Stomach (tissue), 9 donors: ENCODE measurements around the gene FZD2. TPM values are rescaled to one million over a fixed set of nuclear protein-coding genes. Genes with fewer than 3 reads are reported as not detected.
A peak's percentile ranks its signal among the peaks of the same experiment; 100 is the strongest.
"Not testable (repeated sequence)": the region's sequence is repeated elsewhere in the genome, so short reads cannot be mapped to it uniquely, and the experiment has no call there.

Source experiments
- DNase-seq, 2 donors: peaks; one replicate each; pipeline versions ENCODE4 v3.0.0 to v3.0.0-alpha.2; 2013 to 2019
- H3K27ac ChIP-seq, 5 donors: fragments of 200-600 bp in 4 of 5; sonication (generic) in 4 of 5; one replicate each; pipeline ENCODE4 v1.5.1; 2013 to 2019; ENCODE audit warnings: mild to moderate bottlenecking in 1 of 5, moderate library complexity in 1 of 5
- H3K27me3 ChIP-seq, 3 donors: fragments of 200-600 bp; sonication (generic); one replicate each; pipeline ENCODE4 v1.5.1; 2017 to 2019; ENCODE audit warnings: mixed run types in 1 of 3
- H3K36me3 ChIP-seq, 4 donors: fragments of 200-600 bp; sonication (generic); 1 replicate in 3 of 4; 2 replicates in 1 of 4; pipeline ENCODE4 v1.5.1; 2016 to 2019
- H3K4me1 ChIP-seq, 4 donors: fragments of 200-600 bp; sonication (generic); one replicate each; pipeline ENCODE4 v1.5.1; 2016 to 2019
- H3K4me3 ChIP-seq, 4 donors: fragments of 200-600 bp; sonication (generic) in 3 of 4; one replicate each; pipeline ENCODE4 v1.5.1; 2016 to 2019; ENCODE audit warnings: mild to moderate bottlenecking in 1 of 4
- H3K9me3 ChIP-seq, 4 donors: fragments of 200-600 bp; sonication (generic); one replicate each; pipeline ENCODE4 v1.5.1; 2016 to 2019
- EP300 ChIP-seq: sonication (generic); formaldehyde crosslinking; IDR thresholded peaks from one replicate; pipeline ENCODE4 v1.6.1; 2017; ENCODE audit warnings: antibody characterized with exemption
- POLR2A ChIP-seq, 4 donors: fragments of 450-650 bp; IDR thresholded peaks; one replicate each; pipeline ENCODE4 v1.6.1; 2016; ENCODE audit warnings: antibody characterized with exemption in 4 of 4, control low read depth in 2 of 4, mild to moderate bottlenecking in 1 of 4, moderate library complexity in 1 of 4
- POLR2AphosphoS5 ChIP-seq, 3 donors: sonication (generic); formaldehyde crosslinking; IDR thresholded peaks; one replicate each; pipeline ENCODE4 v1.6.1; 2016; ENCODE audit warnings: antibody characterized with exemption in 3 of 3
- WGBS, 5 donors: extraction: QIAGEN DNeasy Blood & Tissue Kit in 3 of 5; methylation state at CpG; one replicate each; pipeline versions ENCODE4 v1.1.5 to v1.1.7; 2013 to 2018; 5-methylcytosine and 5-hydroxymethylcytosine counted together
- intact Hi-C: fragments of 100-400 bp; cut with DNase I; formaldehyde crosslinking; loops from one replicate; pipeline ENCODE4 v1.15.1; 2023; ENCODE audit warnings: low total_unique reads
- polyA plus RNA-seq, 3 donors: library from polyadenylated mRNA; stranded (reverse); fragments of 200-250 nt; gene quantifications; one replicate each; pipeline ENCODE4 v1.2.3, GENCODE V29; 2013
- total RNA-seq, 5 donors: library from RNA; depleted of rRNA; stranded (reverse); fragments of >200 nt; gene quantifications; one replicate each; pipeline versions ENCODE4 v1.1.0 to v1.2.3, GENCODE V29; 2014 to 2016
- TF ChIP-seq, protein P1 (sequence below), 7 experiments: fragments of 450-650 bp in 4 of 7; fragments of 200-600 bp in 3 of 7; sonication (generic) in 3 of 7; IDR thresholded peaks; one replicate each; pipeline ENCODE4 v1.5.1; 2016 to 2019; ENCODE audit warnings: antibody characterized with exemption in 7 of 7, control low read depth in 2 of 7, mild to moderate bottlenecking in 1 of 7
- donor health status: healthy with polysubstance abuse.
- donor health status: Bipolar disorder and iron deficiency.
- donor health status: healthy.

Gene FZD2
- total and polyA plus RNA-seq, 8 donors, result 0.31 to 19.3 (median 1.2) TPM; not detected in 2

DNA sequence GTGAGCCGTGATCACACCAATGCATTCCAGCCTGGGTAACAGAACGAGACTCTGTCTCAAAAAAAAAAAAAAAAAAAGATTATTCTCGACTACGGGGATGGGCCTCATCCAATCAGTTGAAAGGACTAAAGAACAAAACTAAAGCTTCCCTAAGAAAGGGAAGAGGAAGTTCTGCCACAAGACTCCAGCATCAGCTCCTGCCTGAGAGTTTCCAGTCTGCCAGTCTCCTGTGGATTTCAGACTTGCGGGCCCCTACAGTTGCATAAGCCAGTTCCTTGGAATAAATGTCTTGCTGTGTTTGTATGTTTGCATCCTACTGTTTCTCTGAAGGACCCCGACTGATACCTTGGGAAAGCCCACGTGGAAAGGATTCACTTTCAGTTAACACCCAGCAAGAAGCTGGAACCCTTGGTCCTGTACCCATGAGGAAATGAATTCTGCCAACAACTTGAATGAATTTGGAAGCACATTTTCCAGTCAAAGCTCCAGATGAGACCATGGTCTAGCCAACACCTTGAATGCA lies 26.3 kb upstream of the FZD2 start:
- Histone ChIP-seq H3K36me3 (no peaks in the 10 kb centered on the region), H3K4me1 (peaks cover 6 to 14% (median 8%) of the 10 kb centered on the region in 4 donors)
- WGBS, 5 donors, result 70 to 78% (median 76%) methylated on average over 7 of the region's 7 CpGs

DNA sequence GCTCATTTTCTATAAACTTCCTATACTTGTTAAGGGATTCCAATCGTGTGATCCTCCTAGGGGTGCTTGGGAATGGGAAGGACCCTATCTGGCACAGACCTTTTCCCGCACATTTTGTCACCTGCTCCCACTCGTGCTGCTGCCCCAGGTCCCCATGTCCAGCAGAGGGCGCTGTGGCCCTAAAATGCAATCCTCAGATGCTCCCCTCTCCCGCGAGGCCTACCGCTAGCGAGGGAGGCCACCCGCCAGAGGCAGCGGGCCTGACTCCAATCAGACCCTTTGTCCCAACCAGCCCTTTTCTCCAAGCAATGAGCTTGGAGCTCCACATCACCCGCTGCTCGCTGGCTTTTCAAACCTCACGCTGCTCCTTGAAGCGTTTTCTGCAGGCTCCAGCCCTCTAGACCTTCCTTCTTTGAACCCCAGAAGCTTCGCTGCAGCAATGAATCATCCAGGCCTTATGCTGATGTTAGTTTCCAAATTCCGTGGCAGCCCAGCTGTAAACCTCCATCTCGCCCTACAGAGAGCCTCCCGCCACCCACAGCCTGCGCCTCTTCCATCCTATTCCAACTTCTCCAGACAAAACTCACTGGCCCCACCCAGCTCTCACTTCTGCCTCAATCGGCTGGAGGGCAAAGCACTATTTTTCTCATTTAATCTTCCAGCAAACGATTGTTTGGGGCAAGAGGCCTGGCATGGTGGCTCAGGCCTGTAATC lies 23.6 kb upstream of the FZD2 start:
- Histone ChIP-seq H3K4me3 (peak overlapping the region in 3 of 4 donors; percentile 6 to 17 (median 12)), H3K36me3 (no peaks in the 10 kb centered on the region), H3K4me1 (peaks cover 6 to 14% (median 8%) of the 10 kb centered on the region in 4 donors), H3K27me3 (peaks cover 0 to 7% (median 0%) of the 10 kb centered on the region in 3 donors), H3K27ac (peak overlapping the region in 4 of 5 donors; percentile 30 to 68 (median 46)), H3K9me3 (no peaks in the 10 kb centered on the region)
- TF ChIP-seq POLR2AphosphoS5 (IDR thresholded peaks at IDR 0.05), result peak in 1 of 3 donors; percentile 37
- no peak for TF ChIP-seq POLR2A (IDR thresholded peaks at IDR 0.05)
- no peak for TF ChIP-seq EP300
- TF ChIP-seq, protein P1, sequence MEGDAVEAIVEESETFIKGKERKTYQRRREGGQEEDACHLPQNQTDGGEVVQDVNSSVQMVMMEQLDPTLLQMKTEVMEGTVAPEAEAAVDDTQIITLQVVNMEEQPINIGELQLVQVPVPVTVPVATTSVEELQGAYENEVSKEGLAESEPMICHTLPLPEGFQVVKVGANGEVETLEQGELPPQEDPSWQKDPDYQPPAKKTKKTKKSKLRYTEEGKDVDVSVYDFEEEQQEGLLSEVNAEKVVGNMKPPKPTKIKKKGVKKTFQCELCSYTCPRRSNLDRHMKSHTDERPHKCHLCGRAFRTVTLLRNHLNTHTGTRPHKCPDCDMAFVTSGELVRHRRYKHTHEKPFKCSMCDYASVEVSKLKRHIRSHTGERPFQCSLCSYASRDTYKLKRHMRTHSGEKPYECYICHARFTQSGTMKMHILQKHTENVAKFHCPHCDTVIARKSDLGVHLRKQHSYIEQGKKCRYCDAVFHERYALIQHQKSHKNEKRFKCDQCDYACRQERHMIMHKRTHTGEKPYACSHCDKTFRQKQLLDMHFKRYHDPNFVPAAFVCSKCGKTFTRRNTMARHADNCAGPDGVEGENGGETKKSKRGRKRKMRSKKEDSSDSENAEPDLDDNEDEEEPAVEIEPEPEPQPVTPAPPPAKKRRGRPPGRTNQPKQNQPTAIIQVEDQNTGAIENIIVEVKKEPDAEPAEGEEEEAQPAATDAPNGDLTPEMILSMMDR (IDR thresholded peaks at IDR 0.05), result peak in 5 of 7 experiments; percentile 86 to 96 (median 91)
- WGBS, 5 donors, result 21 to 32% (median 26%) methylated on average over 21 of the region's 21 CpGs
- DNase-seq, result peak; percentile 92 to 95
- intact Hi-C loops, result loop anchor here (5.0 kb wide), 1 partner anchor 104 kb away; no protein-coding TSS in a partner anchor

More for the DNA sequence above, 26.3 kb upstream of the FZD2 start:
- H3K27me3 ChIP-seq, result peaks cover 0 to 6% (median 0%) of the 10 kb centered on the region in 3 donors
- TF ChIP-seq POLR2A (IDR thresholded peaks at IDR 0.05), result no peak
- no peak for TF ChIP-seq POLR2AphosphoS5 (IDR thresholded peaks at IDR 0.05)
- TF ChIP-seq EP300, result no peak
- TF ChIP-seq, protein P1 (IDR thresholded peaks at IDR 0.05), result no peak
- H3K27ac ChIP-seq, result no peak overlapping the region
- H3K4me3 ChIP-seq, result no peak overlapping the region
- DNase-seq, result no peak
- intact Hi-C loops, result loop anchor here (5.0 kb wide), 1 partner anchor 106 kb away; no protein-coding TSS in a partner anchor
- peaks cover 0 to 6% (median 6%) of the 10 kb centered on the region in 4 donors for H3K9me3 ChIP-seq

DNA sequence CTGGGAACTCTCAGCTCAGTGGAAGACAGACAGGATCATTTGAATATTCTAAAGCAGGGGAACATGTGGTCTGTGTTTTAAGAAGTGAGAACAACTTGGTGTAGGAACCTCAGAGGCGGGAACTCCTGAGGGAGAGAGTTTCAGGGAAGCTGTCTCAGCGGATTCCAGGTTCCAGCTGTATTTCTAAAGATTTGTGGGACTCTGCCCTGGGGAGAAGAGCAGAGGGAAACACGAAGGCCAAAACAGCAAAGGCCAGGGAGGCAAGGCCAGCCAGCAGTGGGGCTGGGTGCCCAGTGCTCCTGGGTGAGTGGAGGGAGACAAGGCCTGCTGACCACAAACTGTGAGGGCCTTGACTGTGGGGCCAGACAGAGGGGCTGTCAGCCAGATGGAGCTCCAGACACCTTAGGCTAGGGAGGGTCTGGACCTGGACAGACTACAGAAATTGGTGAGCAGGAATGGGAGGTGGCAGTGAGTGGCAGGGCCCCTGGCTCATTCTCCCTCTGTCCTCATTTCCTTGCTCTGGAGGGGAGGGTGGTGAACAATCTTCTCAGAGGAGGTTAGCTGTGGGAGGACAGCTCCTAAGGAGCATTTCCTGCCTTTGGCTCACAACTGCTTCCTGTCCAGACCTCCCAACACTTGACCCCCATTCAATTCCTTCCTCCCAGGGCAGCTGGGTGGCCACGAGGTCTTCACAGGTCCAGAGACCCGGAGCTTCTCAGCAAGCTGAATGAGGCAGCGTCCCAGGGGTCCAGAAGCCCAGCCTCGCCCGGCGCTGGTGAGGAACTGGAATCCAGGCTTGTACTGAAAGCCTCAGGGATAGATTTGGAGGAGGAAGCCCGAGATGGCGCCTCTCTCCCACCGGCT lies 21.0 kb upstream of the FZD2 start:
- no peak for TF ChIP-seq EP300
- TF ChIP-seq, protein P1 (IDR thresholded peaks at IDR 0.05), result no peak
- TF ChIP-seq POLR2AphosphoS5 (IDR thresholded peaks at IDR 0.05), result no peak
- TF ChIP-seq POLR2A (IDR thresholded peaks at IDR 0.05), result no peak
- Histone ChIP-seq H3K27ac (peak overlapping the region in 2 of 5 donors; percentile 28 to 38), H3K36me3 (no peaks in the 10 kb centered on the region), H3K4me3 (no peak overlapping the region), H3K4me1 (peaks cover 6 to 14% (median 8%) of the 10 kb centered on the region in 4 donors), H3K27me3 (peaks cover 0 to 27% (median 12%) of the 10 kb centered on the region in 3 donors), H3K9me3 (no peaks in the 10 kb centered on the region)
- peak in 1 of 2 donors; percentile 38 for DNase-seq
- WGBS, 5 donors, result 62 to 74% (median 73%) methylated on average over 12 of the region's 12 CpGs
- intact Hi-C loops, result no loop called here

DNA sequence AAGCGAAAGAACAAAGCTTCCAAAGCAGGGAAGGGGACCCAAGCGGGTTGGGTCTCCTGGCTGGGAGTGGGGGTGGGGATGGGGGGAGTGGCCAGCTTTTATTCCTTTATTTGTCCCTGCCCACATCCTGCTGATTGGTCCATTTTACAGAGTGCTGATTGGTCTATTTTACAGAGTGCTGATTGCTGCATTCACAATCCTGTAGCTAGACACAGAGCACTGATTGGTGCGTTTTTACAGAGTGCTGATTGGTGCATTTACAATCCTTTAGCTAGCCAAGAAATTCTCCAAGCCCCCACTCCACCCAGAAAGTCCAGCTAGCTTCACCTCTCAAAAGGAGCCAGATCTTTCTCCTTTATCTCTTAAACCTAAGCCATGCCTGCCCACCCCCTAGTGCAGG lies 19.4 kb upstream of the FZD2 start:
- DNase-seq, intact Hi-C loops, H3K27ac ChIP-seq, H3K9me3 ChIP-seq, H3K4me3 ChIP-seq, H3K36me3 ChIP-seq: not testable (repeated sequence)
- WGBS, 5 donors, result 93 to 98% (median 96%) methylated on average over 2 to 3 of the region's 3 CpGs
- Histone ChIP-seq H3K27me3 (peaks cover 0 to 41% (median 17%) of the 10 kb centered on the region in 3 donors), H3K4me1 (peaks cover 6 to 17% (median 8%) of the 10 kb centered on the region in 4 donors)
